Loucy (cell line): ENCODE measurements around the gene FCHSD2.

ENCODE experiments used
- CTCF ChIP-seq: fragments of 200-600 bp; sonication (generic); conservative IDR thresholded peaks from 2 replicates; pipeline ENCODE4 v1.5.1; 2014; ENCODE audit warnings: mild to moderate bottlenecking, antibody characterized with exemption, low read length
- EZH2phosphoT487 ChIP-seq: fragments of 200-600 bp; IDR thresholded peaks from 2 replicates; pipeline ENCODE4 v1.6.1; 2018; ENCODE audit warnings: antibody characterized with exemption, mild to moderate bottlenecking, moderate library complexity, borderline replicate concordance

- TF ChIP-seq CTCF (no peak), EZH2phosphoT487 (no peak)
These were observed 145.2 kb downstream of the FCHSD2 start for GRCh38 chr11:72996959-72997358.
